Endothelial cell of umbilical vein (primary cell): ENCODE results near the gene RHOH. TPM values are rescaled to one million over a fixed set of nuclear protein-coding genes. Genes with fewer than 3 reads are reported as not detected.

Source experiments
- BruUV-seq: library from RNA; stranded (reverse); fragments of 400-500 nt; replicated peaks from 2 replicates; lab custom pipeline; 2021; lab: Mats Ljungman, UMichigan
- CTCF ChIA-PET: fragments of 300-600, 350-600 bp; sonication (Branson Sonifier 250); formaldehyde crosslinking; loops from one replicate; lab custom pipeline; 2021; ENCODE audit warnings: antibody characterized with exemption, inconsistent platforms; lab: Charles Lee
- POLR2A ChIA-PET: fragments of 300-600, 350-600 bp; sonication (Branson Sonifier 250); formaldehyde crosslinking; loops from one replicate; lab custom pipeline; 2021; ENCODE audit warnings: antibody characterized with exemption, inconsistent platforms; lab: Charles Lee
- DNase-seq: peaks from one replicate; pipeline ENCODE4 v3.0.0-alpha.2; 2011; ENCODE audit warnings: low read depth, low spot score
- FAIRE-seq: peaks from 2 replicates; lab custom pipeline; 2011; peaks lifted over from hg19 to GRCh38; lab: Jason Lieb, UNC
- H2AFZ ChIP-seq: 2 replicates; pipeline ENCODE4 v1.6.0; 2012; ENCODE audit warnings: low read depth, low read length, control low read depth, inconsistent platforms
- H3K27ac ChIP-seq: 2 replicates; pipeline ENCODE4 v1.5.1; 2011; ENCODE audit warnings: low read depth, mild to moderate bottlenecking, control low read depth, low read length, moderate library complexity; ENCODE audit not compliant: insufficient read depth
- H3K27me3 ChIP-seq, 2 experiments: 2 replicates each; pipeline versions ENCODE4 v1.6.0 to v1.6.1; 2011; ENCODE audit warnings: low read length in 2 of 2, mixed read lengths in 1 of 2; ENCODE audit not compliant: control insufficient read depth in 2 of 2, insufficient read depth in 2 of 2
- H3K36me3 ChIP-seq, 2 experiments: 2 replicates in 1 of 2; 3 replicates in 1 of 2; pipeline ENCODE4 v1.5.1; 2011; ENCODE audit warnings: low read length in 2 of 2, mild to moderate bottlenecking in 1 of 2, moderate library complexity in 1 of 2; ENCODE audit not compliant: control insufficient read depth in 2 of 2, insufficient read depth in 2 of 2; ENCODE audit errors: extremely low read depth in 1 of 2
- H3K4me1 ChIP-seq: 3 replicates; pipeline ENCODE4 v1.5.1; 2011; ENCODE audit warnings: mild to moderate bottlenecking, low read length; ENCODE audit not compliant: control insufficient read depth, insufficient read depth; ENCODE audit errors: extremely low read depth
- H3K4me2 ChIP-seq: 2 replicates; pipeline ENCODE4 v1.6.1; 2011; ENCODE audit warnings: low read length, control low read depth, mixed read lengths; ENCODE audit not compliant: insufficient read depth
- H3K4me3 ChIP-seq, 3 experiments: fragments of 200-600 bp in 1 of 3; sonication (generic), shearing (Covaris generic) in 1 of 3; replicated peaks in 1 of 3; 2 replicates each; pipeline ENCODE4 v1.5.1; 2011 to 2016; ENCODE audit warnings: control low read depth in 3 of 3, low read length in 3 of 3, mild to moderate bottlenecking in 2 of 3, inconsistent platforms in 1 of 3, low read depth in 1 of 3, moderate library complexity in 1 of 3; ENCODE audit not compliant: insufficient read depth in 1 of 3
- H3K79me2 ChIP-seq: 2 replicates; pipeline ENCODE4 v1.6.0; 2012; ENCODE audit warnings: low read length, inconsistent platforms; ENCODE audit not compliant: control insufficient read depth, insufficient read depth
- H3K9ac ChIP-seq: replicated peaks from 2 replicates; pipeline ENCODE3; 2011; ENCODE audit warnings: low read length, control low read depth; ENCODE audit not compliant: insufficient read depth; ENCODE audit errors: extremely low read depth
- H3K9me1 ChIP-seq: replicated peaks from 3 replicates; pipeline ENCODE4 v1.6.0; 2011; ENCODE audit warnings: mild to moderate bottlenecking, low read length; ENCODE audit not compliant: control insufficient read depth, insufficient read depth; ENCODE audit errors: extremely low read depth
- H3K9me3 ChIP-seq: replicated peaks from 2 replicates; pipeline ENCODE4 v1.5.1; 2012; ENCODE audit warnings: low read length, inconsistent platforms; ENCODE audit not compliant: control insufficient read depth, insufficient read depth
- H4K20me1 ChIP-seq: replicated peaks from 2 replicates; pipeline ENCODE3; 2011; ENCODE audit warnings: mild to moderate bottlenecking, low read length; ENCODE audit not compliant: control insufficient read depth, insufficient read depth; ENCODE audit errors: extremely low read depth
- EZH2 ChIP-seq: IDR thresholded peaks from 2 replicates; pipeline ENCODE4 v1.6.1; 2012; ENCODE audit warnings: borderline replicate concordance, low read depth, mild to moderate bottlenecking, moderate library complexity, low read length, inconsistent platforms; ENCODE audit not compliant: severe bottlenecking
- GATA2 ChIP-seq: IDR thresholded peaks from 2 replicates; pipeline ENCODE4 v1.7.0; 2011; ENCODE audit warnings: low read depth, mild to moderate bottlenecking, moderate library complexity, mixed read lengths, low read length; ENCODE audit not compliant: insufficient read length, insufficient read depth
- JUN ChIP-seq: IDR thresholded peaks from 2 replicates; pipeline ENCODE4 v1.6.1; 2011; ENCODE audit warnings: borderline replicate concordance, low read depth; ENCODE audit not compliant: insufficient read length, insufficient read depth
- POLR2A ChIP-seq: IDR thresholded peaks from 2 replicates; pipeline ENCODE4 v1.6.1; 2012; ENCODE audit warnings: low read depth, mild to moderate bottlenecking, control low read depth, low read length
- POLR2AphosphoS5 ChIP-seq: IDR thresholded peaks from 2 replicates; pipeline ENCODE4 v1.6.1; 2012; ENCODE audit warnings: low read depth, mild to moderate bottlenecking, control low read depth, low read length, moderate library complexity; ENCODE audit not compliant: insufficient read depth
- dilution Hi-C: fragments of 300-500 bp; cut with MboI; formaldehyde crosslinking; loops from one replicate; pipeline ENCODE4 v1.15.0; 2019; ENCODE audit warnings: low sequenced_read_pairs; ENCODE audit not compliant: extremely low pct_ligation_motif_present
- intact Hi-C: fragments of 100-400 bp; cut with micrococcal nuclease; formaldehyde crosslinking; loops from one replicate; pipeline ENCODE4 v1.10.0; 2022
- polyA plus RNA-seq, 4 experiments: library from polyadenylated mRNA; depleted of rRNA in 3 of 4; stranded (reverse) in 3 of 4; unstranded in 1 of 4; fragments of >200 nt; gene quantifications; 2 replicates each; pipeline versions ENCODE4 v1.2.1 to v1.2.3, GENCODE V29; 2011 to 2012; ENCODE audit warnings: missing spikeins in 1 of 4
- total RNA-seq: library from RNA; stranded (reverse); gene quantifications from 2 replicates; pipeline ENCODE4 v1.2.3, GENCODE V29; 2021
- TF ChIP-seq, protein P1 (sequence below), 2 donors: IDR thresholded peaks; 1 replicate in 1 of 2; 2 replicates in 1 of 2; pipeline ENCODE4 v1.5.1; 2011; ENCODE audit warnings: low read length in 2 of 2, mild to moderate bottlenecking in 2 of 2, moderate library complexity in 2 of 2, control low read depth in 1 of 2, inconsistent platforms in 1 of 2, low read depth in 1 of 2; ENCODE audit not compliant: insufficient read depth in 1 of 2; ENCODE audit errors: extremely low read depth in 1 of 2
- TF ChIP-seq, protein P2 (sequence below): IDR thresholded peaks from 2 replicates; pipeline ENCODE4 v1.6.1; 2011; ENCODE audit not compliant: insufficient read depth, insufficient read length

RHOH gene
- total and polyA plus RNA-seq, 2 donors (not counting 3 experiments of a cell fraction or from before 2014, with no cell fraction given) = not detected

DNA sequence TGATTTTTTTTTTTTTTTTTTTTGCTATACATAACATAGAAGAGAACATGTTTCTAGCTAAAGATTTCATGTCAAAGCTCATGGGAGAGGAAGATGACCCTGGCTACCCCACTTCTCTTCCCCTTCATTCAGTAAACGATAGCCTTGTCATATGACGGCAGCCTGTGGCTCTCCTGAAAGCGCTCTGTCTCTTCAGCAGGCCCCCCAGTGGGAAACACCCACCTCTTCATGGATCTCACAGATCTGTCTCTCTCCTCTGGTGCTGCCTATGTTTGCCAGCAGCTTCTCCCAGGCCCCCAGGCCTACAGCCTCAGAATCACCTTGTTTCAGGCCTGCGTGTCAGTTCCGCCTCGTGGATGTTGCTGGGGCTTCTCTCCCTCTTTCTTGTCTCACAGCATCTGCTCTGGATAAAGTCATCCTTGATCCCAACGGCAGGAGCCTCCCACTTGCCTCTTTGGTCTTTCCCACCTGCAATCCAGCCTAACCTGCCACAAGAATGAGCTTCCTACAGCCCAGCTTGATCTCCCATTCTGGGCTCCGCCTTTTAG, 34.6 kb downstream of the RHOH start:
- FAIRE-seq (no peak), DNase-seq (no peak)
- Histone ChIP-seq H3K27me3 (no peaks in the 10 kb centered on the region), H3K36me3 (no peaks in the 10 kb centered on the region), H2AFZ (no peak overlapping the region), H3K9ac (no peak overlapping the region), H3K9me3 (no peaks in the 10 kb centered on the region), H3K9me1 (no peaks in the 10 kb centered on the region), H3K4me1 (no peaks in the 10 kb centered on the region), H4K20me1 (no peaks in the 10 kb centered on the region), H3K4me3 (no peak overlapping the region), H3K27ac (no peak overlapping the region), H3K4me2 (no peak overlapping the region), H3K79me2 (no peaks in the 10 kb centered on the region)
- POLR2A ChIA-PET = interaction anchor here (0.6 kb wide), 1 partner anchor 34 kb away, joined by 3 read pairs; no protein-coding TSS in a partner anchor
- dilution Hi-C loops = no loop called here
- TF ChIP-seq POLR2A (no peak), GATA2 (no peak), POLR2AphosphoS5 (no peak), JUN (no peak)
- TF ChIP-seq, protein P1, sequence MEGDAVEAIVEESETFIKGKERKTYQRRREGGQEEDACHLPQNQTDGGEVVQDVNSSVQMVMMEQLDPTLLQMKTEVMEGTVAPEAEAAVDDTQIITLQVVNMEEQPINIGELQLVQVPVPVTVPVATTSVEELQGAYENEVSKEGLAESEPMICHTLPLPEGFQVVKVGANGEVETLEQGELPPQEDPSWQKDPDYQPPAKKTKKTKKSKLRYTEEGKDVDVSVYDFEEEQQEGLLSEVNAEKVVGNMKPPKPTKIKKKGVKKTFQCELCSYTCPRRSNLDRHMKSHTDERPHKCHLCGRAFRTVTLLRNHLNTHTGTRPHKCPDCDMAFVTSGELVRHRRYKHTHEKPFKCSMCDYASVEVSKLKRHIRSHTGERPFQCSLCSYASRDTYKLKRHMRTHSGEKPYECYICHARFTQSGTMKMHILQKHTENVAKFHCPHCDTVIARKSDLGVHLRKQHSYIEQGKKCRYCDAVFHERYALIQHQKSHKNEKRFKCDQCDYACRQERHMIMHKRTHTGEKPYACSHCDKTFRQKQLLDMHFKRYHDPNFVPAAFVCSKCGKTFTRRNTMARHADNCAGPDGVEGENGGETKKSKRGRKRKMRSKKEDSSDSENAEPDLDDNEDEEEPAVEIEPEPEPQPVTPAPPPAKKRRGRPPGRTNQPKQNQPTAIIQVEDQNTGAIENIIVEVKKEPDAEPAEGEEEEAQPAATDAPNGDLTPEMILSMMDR (IDR thresholded peaks at IDR 0.05; ENCODE audit: extremely low read depth in 1 of 2, insufficient read depth in 1 of 2, low read depth in 1 of 2, low read length in 2 of 2) = no peak
- intact Hi-C loops = no loop called here
- no TSS peak for BruUV-seq
- CTCF ChIA-PET = interaction anchor here (0.6 to 1.7 kb wide), 8 partner anchors 16 to 85 kb away, joined by 3 to 8 read pairs (median 4); no protein-coding TSS in a partner anchor

DNA sequence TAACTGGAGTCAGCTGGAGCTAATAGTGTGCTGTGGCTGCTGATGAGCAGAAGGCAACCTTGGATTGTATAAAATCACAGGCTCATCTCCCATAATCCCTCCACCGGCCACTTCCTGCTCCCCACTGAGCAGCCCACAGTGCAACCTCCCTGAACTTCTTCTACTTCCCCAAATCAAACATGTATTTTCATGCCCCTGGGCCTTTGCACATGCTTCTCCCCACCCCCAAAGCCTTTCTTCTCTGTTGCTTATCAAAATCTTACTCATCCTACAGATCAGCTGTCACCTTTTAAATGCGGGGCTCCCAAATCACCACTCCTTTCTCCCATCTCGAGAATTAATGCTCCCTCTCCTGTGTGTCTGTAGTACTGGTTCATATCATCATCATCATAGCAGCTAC, 35.8 kb downstream of the RHOH start:
- no peaks in the 10 kb centered on the region for H3K4me1 ChIP-seq
- no peaks in the 10 kb centered on the region for H3K9me1 ChIP-seq
- ChIA-PET CTCF (interaction anchor here (0.9 kb wide), 1 partner anchor 79 kb away, joined by 4 read pairs; no protein-coding TSS in a partner anchor), POLR2A (no interaction called here)
- BruUV-seq = no TSS peak
- no peaks in the 10 kb centered on the region for H4K20me1 ChIP-seq
- no peaks in the 10 kb centered on the region for H3K9me3 ChIP-seq
- intact Hi-C loops (no loop called here), dilution Hi-C loops (no loop called here)
- H3K9ac ChIP-seq = no peak overlapping the region
- H2AFZ ChIP-seq = no peak overlapping the region
- no peak overlapping the region for H3K4me2 ChIP-seq
- TF ChIP-seq EZH2 (no peak), JUN (no peak)
- TF ChIP-seq, protein P2, sequence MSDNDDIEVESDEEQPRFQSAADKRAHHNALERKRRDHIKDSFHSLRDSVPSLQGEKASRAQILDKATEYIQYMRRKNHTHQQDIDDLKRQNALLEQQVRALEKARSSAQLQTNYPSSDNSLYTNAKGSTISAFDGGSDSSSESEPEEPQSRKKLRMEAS = no peak
- FAIRE-seq (no peak), DNase-seq (no peak)
- no peaks in the 10 kb centered on the region for H3K27me3 ChIP-seq
- H3K27ac ChIP-seq = no peak overlapping the region
- H3K4me3 ChIP-seq = no peak overlapping the region
- H3K36me3 ChIP-seq = no peaks in the 10 kb centered on the region
- no peaks in the 10 kb centered on the region for H3K79me2 ChIP-seq
